CD4-positive, alpha-beta T cell treated with Interleukin-6 at 100 ng/mL for 8 hours (primary cell): Measurements from ENCODE around the gene RTN1.

Experiments used
- DNase-seq: peaks from one replicate; pipeline ENCODE4 v3.0.0-alpha.2; 2020; ENCODE audit warnings: mixed read lengths, low spot score

Gene RTN1

GRCh38 chr14:59629444-59630287 is 240.9 kb downstream of the RTN1 start:
- no peak for DNase-seq

- no peak for DNase-seq
These were observed 243.5 kb downstream of the RTN1 start for GRCh38 chr14:59627011-59627520.

- no peak for DNase-seq
These were observed 247.9 kb downstream of the RTN1 start for GRCh38 chr14:59622631-59623030.

GRCh38 chr14:59619061-59619460 is 251.5 kb downstream of the RTN1 start:
- no peak for DNase-seq

- no peak for DNase-seq
These were observed 269.5 kb downstream of the RTN1 start for GRCh38 chr14:59601056-59601455.

- DNase-seq, result no peak
These were observed 270.2 kb downstream of the RTN1 start for GRCh38 chr14:59600211-59600945.

GRCh38 chr14:59595071-59595470 is 275.5 kb downstream of the RTN1 start:
- no peak for DNase-seq

- DNase-seq, result no peak
These were observed 278.8 kb downstream of the RTN1 start for GRCh38 chr14:59591641-59592370.

GRCh38 chr14:59588101-59588500 is 282.5 kb downstream of the RTN1 start:
- DNase-seq, result no peak

GRCh38 chr14:59585891-59586554 is 284.6 kb downstream of the RTN1 start:
- DNase-seq, result no peak

GRCh38 chr14:59583755-59584154 is 286.8 kb downstream of the RTN1 start:
- no peak for DNase-seq

- no peak for DNase-seq
These were observed 287.6 kb downstream of the RTN1 start for GRCh38 chr14:59582845-59583509.

- no peak for DNase-seq
These were observed 288.4 kb downstream of the RTN1 start for GRCh38 chr14:59582161-59582560.

- no peak for DNase-seq
These were observed 289.7 kb downstream of the RTN1 start for GRCh38 chr14:59580911-59581310.

- DNase-seq, result peak; percentile 81
These were observed 294.0 kb downstream of the RTN1 start, which contains the start of gene CCDC175 for GRCh38 chr14:59576332-59577294. TSS of gene CCDC175 (minus strand) at chr14:59576812. CDS start at chr14:59576775, 37 bp downstream.

GRCh38 chr14:59570122-59570521 is 300.5 kb downstream of the RTN1 start:
- no peak for DNase-seq

GRCh38 chr14:59566725-59567124 is 303.9 kb downstream of the RTN1 start:
- DNase-seq, result no peak

GRCh38 chr14:59566296-59566695 is 304.3 kb downstream of the RTN1 start:
- no peak for DNase-seq

GRCh38 chr14:59565087-59565486 is 305.5 kb downstream of the RTN1 start:
- DNase-seq, result no peak

- no peak for DNase-seq
These were observed 306.2 kb downstream of the RTN1 start for GRCh38 chr14:59564366-59564765.
